Stimulated activated CD4-positive, alpha-beta T cell treated with anti-CD3 and anti-CD28 coated beads, Interleukin-1b, Interleukin-23, amount 100 ng/mL, for 1 hour (primary cell): Measurements from ENCODE around the gene OR13C9.
"Not testable (repeated sequence)": the region's sequence is repeated elsewhere in the genome, so short reads cannot be mapped to it uniquely, and the experiment has no call there.

Experiments used
- DNase-seq, 2 donors: peaks; one replicate each; pipeline ENCODE4 v3.0.0-alpha.2; 2020; ENCODE audit warnings: low read depth in 2 of 2

The OR13C9 gene, protein sequence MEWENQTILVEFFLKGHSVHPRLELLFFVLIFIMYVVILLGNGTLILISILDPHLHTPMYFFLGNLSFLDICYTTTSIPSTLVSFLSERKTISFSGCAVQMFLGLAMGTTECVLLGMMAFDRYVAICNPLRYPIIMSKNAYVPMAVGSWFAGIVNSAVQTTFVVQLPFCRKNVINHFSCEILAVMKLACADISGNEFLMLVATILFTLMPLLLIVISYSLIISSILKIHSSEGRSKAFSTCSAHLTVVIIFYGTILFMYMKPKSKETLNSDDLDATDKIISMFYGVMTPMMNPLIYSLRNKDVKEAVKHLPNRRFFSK

DNA sequence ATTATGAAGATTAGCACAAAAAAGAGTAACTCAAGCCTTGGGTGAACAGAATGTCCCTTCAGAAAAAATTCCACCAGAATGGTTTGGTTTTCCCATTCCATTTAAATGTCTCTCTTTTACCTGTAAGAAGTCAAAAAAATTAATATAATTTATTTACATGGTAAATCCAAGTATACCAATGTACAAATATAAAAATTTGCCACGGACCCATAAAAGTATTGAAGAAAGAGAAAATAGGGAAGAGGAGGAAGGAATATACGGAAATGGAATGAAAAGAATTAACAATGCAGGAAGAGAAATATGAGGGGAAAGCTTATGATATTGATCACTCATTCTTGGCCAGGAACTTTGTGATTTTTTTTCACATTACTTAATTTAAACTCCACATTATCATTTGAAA, at the start of gene OR13C9:
OR13C9 (minus strand) TSS at position 101 of the 400 bp plus-strand sequence; CDS start at position 101, 0 bp downstream.
- no peak for DNase-seq

DNA sequence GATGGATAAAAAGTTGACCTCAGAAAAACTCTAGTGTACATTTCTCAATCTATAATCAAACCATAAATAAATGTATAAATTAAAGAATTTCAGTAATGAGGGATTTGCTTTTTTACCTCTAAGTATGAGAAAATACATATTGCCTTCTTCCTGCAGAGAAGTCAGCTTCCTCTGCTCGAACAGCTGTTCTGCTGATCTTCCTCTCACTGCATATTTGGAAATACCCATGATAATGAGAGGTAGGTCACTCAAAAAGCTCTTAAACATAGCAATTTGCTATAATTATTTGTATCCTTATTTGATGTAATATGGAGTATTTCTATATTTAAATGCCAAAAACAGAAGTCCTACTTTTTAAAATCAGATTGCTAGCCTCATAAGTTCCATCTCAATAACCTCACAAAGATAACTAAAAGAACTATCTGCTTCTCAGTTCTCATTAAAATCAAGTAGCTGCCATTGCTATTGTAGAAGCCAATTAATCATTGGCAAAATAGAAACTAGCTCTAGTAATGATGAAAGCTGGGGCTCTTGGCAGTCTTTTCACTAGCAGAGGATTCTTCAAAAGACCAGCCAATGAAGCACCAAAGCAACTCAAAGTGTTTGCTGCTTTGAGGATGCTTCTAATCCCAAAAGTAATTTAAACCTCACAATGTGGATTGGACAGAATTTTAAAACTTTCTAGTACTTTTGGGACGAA, 40.6 kb upstream of the OR13C9 start:
- no peak for DNase-seq

DNA sequence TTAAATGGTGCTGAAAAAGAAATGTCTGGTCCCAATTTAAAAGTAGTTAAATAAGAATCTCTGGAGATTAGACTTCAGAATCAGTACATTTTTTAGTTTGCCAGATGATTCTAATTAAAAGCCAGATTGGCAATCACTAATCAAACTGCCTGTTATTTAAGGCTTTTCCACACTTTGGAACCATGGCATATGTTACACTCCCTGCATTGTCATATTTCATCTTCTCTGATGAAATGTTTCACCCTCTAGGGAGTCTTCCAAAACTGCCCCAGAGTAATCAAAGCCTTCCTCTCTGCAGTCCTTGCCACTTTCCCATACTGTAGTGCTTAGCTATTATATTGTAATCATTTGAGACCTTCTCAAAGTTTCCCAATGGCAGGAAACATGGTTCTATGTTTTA, 17.5 kb upstream of the OR13C9 start:
- DNase-seq, result no peak

DNA sequence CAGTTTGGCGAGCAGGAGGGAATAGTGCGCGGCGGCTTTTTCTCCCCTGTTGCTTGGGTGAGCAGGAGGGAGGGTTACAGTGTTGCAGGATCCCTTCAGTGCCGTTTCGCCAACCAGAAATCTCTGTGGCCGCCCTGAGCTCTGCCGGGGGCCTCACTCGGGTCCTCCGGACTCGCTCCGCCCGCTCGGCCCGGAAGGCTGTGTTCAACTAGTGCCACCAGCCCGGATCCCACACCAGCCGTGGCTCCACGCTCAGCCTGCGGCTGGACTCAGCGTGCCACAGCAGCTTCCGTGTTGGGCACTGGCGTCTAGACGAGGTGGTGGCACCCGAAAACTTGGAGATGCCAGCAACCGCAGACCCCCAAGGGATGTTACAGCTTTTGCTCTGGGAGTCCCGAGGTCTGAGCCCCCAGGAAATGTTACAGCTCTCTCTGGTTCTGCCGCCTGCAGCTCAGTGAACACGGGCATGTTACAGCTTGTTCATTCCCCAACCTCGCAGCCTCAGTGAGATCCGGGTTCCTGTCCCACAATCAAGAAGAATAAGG, 16.0 kb upstream of the OR13C9 start:
- DNase-seq, result no peak

DNA sequence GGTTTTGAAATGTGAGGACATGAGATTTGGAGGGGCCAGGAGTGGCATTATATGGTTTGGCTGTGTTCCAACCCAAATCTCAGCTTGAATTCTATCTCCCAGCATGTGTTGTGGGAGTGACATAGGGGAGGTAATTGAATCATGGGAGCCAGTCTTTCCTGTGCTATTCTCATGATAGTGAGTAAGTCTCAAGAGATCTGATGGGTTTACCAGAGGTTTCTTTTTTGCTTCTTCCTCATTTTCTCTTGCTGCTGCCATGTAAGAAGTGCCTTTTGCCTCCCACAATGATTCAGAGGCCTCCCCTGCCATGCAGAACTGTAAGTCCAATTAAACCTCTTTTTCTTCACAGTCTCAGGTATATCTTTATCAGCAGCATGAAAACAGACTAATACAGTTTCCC, 8.0 kb upstream of the OR13C9 start:
- DNase-seq, result not testable (repeated sequence)

DNA sequence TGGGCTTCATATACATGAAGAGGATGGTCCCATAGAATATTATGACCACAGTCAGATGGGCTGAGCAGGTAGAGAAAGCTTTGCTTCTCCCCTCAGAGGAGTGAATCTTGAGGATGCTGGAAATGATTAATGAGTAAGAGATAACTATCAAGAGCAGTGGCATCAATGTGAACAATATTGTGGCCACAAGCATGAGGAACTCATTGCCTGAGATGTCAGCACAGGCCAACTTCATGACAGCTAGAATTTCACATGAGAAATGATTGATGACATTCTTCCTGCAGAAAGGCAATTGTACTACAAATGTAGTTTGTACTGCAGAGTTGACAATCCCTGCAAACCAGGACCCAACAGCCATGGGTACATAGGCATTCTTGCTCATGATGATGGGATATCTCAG, 586 bp downstream of the OR13C9 start:
- DNase-seq, result no peak

DNA sequence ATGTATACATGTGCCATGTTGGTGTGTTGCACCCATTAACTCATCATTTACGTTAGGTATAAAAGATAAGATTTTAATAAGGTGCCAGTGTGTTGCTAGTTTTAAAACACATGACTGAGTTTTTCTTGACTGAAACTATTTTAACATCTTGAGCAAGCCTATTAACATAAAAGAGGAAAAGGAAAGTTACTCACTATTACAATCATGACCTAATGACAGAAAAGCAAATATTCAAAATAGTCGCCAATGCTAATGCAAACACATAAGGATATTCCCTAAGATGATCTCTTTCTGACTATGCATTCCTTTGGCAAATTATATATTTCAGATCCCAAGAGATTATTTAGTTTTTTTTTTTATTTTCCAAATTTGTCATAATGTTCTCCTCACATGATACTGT, 6.8 kb downstream of the OR13C9 start:
- no peak for DNase-seq

DNA sequence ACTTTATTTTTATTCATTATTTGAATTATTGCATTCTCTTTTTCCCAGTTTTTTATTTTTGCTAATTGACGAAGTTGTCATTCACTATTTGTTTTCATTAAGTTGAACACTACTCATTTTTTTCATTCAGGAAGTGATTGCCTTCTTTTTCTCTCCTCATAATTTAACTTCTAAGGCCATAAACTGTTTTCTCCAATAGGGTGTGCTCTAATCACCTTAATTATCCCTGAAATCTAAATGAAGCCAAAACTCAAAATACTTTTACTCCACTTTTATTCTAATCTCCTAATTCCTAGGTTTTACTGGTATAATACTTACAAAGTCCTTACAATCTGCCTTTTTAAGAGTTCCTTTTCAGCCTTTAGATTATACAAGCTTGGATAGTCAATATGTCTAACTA, 9.7 kb downstream of the OR13C9 start:
- no peak for DNase-seq

DNA sequence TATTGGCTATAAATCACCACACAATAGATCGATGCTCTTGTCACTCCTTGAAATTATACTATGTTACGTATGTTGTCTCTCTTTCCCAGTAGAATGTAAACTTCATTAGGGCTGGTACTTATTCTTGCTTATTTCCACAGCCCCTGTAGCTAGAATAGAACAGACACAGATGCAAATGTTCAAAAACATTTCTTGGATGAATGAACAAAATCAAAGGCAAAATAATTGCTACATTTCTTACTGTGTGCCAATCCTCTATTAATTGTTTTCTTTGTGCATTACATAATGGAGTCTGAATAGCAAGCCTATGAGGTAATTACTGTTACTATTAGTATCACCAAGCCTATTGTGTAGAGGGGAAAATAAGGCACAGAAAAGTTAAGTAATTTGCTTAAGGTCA, 11.9 kb downstream of the OR13C9 start:
- no peak for DNase-seq

DNA sequence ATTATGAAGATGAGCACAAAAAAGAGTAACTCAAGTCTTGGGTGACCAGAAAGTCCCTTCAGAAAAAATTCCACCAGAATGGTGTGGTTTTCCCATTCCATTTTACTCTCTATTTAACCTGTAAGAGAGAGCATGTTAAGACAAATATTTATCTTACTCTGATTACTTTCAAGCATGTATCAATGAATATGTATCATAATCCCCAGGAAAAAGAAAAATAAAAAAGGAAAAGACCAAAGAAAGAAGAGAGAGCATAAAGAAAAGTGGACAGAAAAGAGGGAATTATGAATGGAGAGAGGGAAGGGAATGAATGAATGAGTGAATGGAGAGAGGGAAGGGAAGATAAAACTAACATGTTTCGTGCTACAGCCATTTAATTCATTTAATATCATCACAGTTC, 12.5 kb downstream of the OR13C9 start, which contains the start of gene OR13C2:
OR13C2 (minus strand) TSS at position 101 of the 400 bp plus-strand sequence; CDS start at position 101, 0 bp downstream.
- DNase-seq, result not testable (repeated sequence)

DNA sequence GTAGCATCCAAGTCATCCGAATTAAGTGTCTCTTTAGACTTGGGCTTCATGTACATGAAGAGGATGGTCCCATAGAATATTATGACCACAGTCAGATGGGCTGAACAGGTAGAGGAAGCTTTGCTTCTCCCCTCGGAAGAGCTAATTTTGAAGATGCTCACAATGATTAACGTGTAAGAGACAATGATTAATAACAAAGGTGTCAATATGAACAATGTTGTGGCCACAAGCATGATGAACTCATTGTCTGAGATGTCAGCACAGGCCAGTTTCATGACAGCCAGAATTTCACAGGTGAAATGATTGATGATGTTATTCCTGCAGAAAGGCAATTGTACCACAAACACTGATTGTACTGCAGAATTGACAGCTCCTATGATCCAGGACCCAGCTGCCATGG, 13.2 kb downstream of the OR13C9 start:
- no peak for DNase-seq

DNA sequence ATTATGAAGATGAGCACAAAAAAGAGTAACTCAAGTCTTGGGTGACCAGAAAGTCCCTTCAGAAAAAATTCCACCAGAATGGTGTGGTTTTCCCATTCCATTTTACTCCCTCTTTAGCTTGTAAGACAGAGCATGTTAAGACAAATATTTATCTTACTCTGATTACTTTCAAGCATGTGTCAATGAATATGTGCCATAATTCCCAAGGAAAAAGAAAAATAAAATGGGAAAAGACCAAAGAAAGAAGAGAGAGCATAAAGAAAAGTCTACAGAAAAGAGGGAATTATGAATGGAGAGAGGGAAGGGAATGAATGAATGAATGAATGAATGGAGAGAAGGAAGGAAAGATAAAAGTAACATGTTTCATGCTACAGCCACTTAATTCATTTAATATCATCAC, 18.7 kb downstream of the OR13C9 start, which contains the start of gene OR13C5:
OR13C5 (minus strand) TSS at position 101 of the 400 bp plus-strand sequence; CDS start at position 101, 0 bp downstream.
- DNase-seq, result not testable (repeated sequence)

DNA sequence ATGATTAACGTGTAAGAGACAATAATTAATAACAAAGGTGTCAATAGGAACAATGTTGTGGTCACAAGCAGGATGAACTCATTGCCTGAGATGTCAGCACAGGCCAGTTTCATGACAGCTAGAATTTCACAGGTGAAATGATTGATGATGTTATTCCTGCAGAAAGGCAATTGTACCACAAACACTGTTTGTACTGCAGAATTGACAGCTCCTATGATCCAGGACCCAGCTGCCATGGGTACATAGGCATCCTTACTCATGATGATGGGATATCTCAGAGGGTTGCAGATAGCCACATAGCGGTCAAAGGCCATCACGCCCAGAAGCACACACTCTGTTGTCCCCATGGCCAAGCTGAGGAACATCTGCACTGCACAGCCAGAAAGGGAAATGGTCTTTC, 19.3 kb downstream of the OR13C9 start:
- not testable (repeated sequence) for DNase-seq

DNA sequence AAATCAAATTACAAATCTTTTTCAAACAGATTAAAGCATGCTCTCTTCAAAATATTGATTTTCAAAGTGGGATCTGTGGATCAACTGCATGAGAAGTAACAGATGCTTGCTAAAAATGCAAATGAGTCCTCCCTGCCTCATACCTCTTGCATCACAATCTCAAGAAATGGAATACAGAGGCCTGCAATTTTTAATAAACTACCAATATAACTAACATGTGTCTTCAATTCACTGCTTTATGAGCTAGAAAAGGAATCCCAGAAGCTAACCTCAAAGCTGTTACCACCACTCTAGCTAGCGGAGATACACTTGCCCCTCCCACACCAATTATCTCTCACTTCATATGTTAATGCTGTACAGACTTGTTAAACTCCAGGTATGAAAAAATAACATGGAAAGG, 28.4 kb downstream of the OR13C9 start:
- no peak for DNase-seq

DNA sequence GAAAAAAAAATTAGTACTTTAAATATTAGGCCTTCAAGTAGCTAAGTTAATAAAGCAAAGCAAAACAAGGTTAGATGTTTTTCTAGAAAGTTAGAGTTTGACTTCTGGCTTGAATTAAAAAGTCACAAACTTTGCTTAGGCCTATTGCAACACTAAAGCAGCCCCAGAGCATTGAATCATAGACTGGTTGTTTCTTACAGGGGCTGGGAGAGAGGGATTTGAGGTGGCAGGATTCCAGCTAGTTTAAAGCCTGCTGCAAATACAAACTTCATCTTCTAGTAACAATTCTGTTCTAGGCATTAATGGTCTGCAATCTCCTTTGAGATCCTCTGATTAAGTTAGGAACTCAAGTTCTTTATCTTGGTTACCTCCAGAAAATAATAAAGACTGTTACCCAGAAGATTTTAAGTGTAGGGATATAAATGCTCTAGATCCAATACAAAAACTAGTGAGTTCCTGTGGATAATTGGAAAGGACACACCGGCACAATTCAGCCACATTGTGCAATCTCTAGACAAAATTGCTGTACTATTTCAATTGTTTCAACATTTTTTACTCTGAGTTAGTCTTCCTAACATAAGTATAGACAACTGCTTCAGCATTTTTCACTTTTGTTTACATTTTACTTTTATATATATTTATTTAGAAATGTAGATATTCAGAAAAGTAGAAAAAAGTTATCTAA, 31.4 kb downstream of the OR13C9 start:
- DNase-seq, result no peak

DNA sequence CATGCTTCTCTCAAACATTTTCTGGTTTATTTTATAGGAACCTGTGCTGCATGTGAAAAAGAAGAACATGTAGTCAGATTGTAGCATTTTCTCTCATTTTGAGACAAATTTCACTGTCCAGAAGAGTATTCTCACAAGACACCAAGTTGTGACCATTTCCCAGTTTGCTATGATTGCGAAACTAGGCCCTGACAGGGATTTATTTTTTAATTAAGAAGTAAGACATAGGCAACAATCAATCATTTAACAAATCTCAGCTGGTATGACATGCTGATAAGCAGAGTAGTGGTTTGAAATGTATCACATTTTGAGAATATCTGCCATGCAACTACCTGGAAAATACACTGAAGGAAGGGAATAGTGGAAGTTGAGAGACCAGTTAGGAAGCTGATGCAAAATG, 37.4 kb downstream of the OR13C9 start:
- no peak for DNase-seq

DNA sequence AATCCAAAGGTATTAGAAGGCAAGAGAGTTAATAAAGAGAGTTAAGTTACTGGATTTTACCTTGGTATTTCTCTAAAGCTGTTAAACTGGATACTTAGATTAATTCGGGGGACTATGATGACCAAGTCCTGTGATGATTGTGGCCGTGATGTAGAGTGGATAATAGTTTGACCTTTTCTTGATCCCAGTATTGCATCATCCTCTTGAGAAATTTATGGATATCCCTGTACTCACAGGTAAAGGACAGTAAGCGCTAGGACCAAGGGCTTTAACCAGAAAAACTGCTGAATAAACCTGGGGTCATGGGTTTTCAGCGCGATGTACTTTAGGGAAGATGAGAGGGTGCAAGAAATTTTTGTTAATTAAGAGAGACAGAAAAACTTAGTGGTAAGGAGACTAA, 40.7 kb downstream of the OR13C9 start:
- no peak for DNase-seq

DNA sequence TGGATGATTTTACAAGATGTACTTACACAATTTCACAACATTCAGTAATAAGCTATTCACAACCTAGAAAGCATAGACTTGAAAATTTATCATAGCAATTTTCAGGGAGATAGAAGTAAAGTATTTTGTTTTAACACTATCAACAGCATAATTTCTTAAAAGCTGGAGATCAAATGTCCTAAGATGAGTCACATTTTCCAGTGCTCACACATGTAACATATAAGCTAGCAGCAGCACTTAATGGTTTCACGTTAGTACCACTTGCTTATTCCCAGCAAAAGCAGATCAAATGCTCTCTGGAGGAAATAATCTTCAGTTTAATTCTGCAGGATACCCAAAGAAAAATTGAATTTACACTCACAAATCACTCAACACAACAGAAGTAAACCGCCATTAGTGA, 42.5 kb downstream of the OR13C9 start:
- no peak for DNase-seq

DNA sequence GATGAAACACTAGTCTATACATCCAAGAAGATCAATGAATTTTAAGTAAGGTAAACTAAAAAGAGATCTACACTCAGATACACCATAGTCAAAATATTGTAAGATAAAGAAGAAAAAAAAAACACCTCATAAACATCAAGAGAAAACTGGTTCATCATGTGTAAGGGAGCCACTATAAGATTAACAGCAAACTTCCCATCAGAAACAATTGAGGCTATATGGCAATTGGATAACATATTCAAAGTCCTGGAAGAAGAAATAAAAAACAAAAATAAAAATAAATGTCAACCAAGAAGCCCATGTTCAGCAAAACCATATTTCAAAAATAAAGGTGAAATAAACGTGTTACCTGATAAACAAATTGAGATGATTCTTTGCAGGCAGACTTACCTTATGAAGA, 45.4 kb downstream of the OR13C9 start:
- no peak for DNase-seq

DNA sequence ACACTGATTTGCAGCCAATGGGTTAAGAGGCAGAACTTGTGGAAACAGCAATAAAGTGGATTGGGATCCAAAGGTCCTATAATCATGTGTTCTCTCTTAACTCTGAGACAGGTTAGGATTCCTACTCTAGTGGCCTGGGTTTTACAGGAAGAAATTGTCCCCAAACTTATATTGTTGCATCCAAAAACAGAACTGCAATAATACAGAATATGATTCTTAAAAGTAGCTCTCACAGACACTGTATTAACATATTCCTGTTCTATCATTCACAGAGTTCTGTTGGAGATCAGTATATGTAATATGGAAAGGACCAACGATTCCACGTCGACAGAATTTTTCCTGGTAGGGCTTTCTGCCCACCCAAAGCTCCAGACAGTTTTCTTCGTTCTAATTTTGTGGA, 49.1 kb downstream of the OR13C9 start, which contains the start of gene OR13C8:
OR13C8 (plus strand) TSS at position 301 of the 400 bp plus-strand sequence; CDS start at position 301, 0 bp downstream.
- DNase-seq, result no peak
